ENCODE data around the gene CEMIP2.

DNA sequence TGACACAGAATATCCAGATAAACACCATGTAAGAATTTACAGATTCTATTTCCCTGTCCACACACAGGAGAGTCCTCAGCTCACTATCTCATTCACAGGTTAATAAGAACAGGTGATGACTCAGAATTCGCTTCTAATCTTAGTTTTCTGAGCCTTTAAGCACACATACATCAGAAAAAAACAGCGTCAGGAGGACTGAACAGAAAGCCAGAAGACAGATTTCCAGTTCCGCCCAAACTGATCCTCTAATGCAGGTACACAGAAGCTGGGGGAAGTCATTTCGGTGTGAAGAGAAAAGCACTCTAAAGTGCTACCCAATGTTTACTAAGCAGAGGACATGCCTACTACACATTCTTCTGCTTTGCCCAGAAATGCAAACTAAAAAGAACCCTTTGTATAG, 1.6 kb downstream of the CEMIP2 start:
- TF ChIP-seq CTCF (IDR thresholded peaks at IDR 0.05) = no peak
- no peak for TF ChIP-seq POLR2A (IDR thresholded peaks at IDR 0.05)
